HepG2 (cell line): ENCODE results near the gene CPNE2. TPM values are rescaled to one million over a fixed set of nuclear protein-coding genes. Genes with fewer than 3 reads are reported as not detected.

Source experiments
- ATAC-seq: fragments of 200-7000 bp; cut with Tn5 transposase; 3 replicates; pipeline ENCODE4 v1.9.1; 2020; ENCODE audit warnings: mild to moderate bottlenecking, moderate library complexity
- BruUV-seq: library from RNA; stranded (reverse); fragments of 400-500 nt; replicated peaks from 2 replicates; lab custom pipeline; 2021; lab: Mats Ljungman, UMichigan
- CTCF ChIA-PET: fragments of 300-600 bp; formaldehyde crosslinking; extraction: SDS; loops from one replicate; lab custom pipeline; 2021; ENCODE audit warnings: low total read pairs, inconsistent platforms, low intra/inter-chr PET ratio; lab: Yijun Ruan, JAX
- POLR2A ChIA-PET: fragments of 350-600 bp; sonication (Branson Sonifier 250); formaldehyde crosslinking; loops from one replicate; lab custom pipeline; 2020; ENCODE audit warnings: antibody characterized with exemption, inconsistent platforms; lab: Yijun Ruan, JAX
- DNase-seq: peaks from one replicate; pipeline ENCODE4 v3.0.0-alpha.2; 2015; ENCODE audit warnings: low spot score
- FAIRE-seq: peaks from 3 replicates; lab custom pipeline; 2011; peaks lifted over from hg19 to GRCh38; lab: Jason Lieb, UNC
- H2AFZ ChIP-seq: one replicate; pipeline ENCODE4 v1.6.1; 2011; ENCODE audit warnings: low read length, inconsistent platforms
- H3K27ac ChIP-seq: fragments of 300-600 bp; 3 replicates; pipeline ENCODE4 v1.8.0; 2011; ENCODE audit warnings: mixed run types, mild to moderate bottlenecking, mixed read lengths, low read length, inconsistent platforms; ENCODE audit not compliant: insufficient read depth; ENCODE audit errors: extremely low read length
- H3K27me3 ChIP-seq, 2 experiments: fragments of 200-600 bp in 1 of 2; 2 replicates in 1 of 2; 3 replicates in 1 of 2; pipeline versions ENCODE4 v1.6.0 to v1.8.0; 2011; ENCODE audit warnings: low read length in 2 of 2, mild to moderate bottlenecking in 2 of 2, moderate library complexity in 2 of 2, inconsistent platforms in 1 of 2; ENCODE audit not compliant: insufficient read depth in 2 of 2, control insufficient read depth in 1 of 2
- H3K36me3 ChIP-seq, 2 experiments: fragments of 200-600 bp in 1 of 2; replicated peaks in 1 of 2; 2 replicates in 1 of 2; 3 replicates in 1 of 2; pipeline versions ENCODE4 v1.5.1 to v1.8.0; 2011; ENCODE audit warnings: low read length in 2 of 2, inconsistent platforms in 1 of 2; ENCODE audit not compliant: insufficient read depth in 2 of 2, control insufficient read depth in 1 of 2
- H3K4me1 ChIP-seq: 2 replicates; pipeline ENCODE4 v1.5.1; 2012; ENCODE audit warnings: low read length, inconsistent platforms; ENCODE audit not compliant: insufficient read depth
- H3K4me2 ChIP-seq: 2 replicates; pipeline ENCODE4 v1.6.0; 2011; ENCODE audit warnings: low read depth, low read length, inconsistent platforms
- H3K4me3 ChIP-seq, 3 experiments: fragments of 200-600 bp in 1 of 3; sonication (generic), shearing (Covaris generic) in 1 of 3; replicated peaks in 1 of 3; 2 replicates each; pipeline ENCODE4 v1.5.1; 2011 to 2016; ENCODE audit warnings: low read length in 3 of 3, inconsistent platforms in 2 of 3, low read depth in 2 of 3, mild to moderate bottlenecking in 2 of 3, control low read depth in 1 of 3, mixed read lengths in 1 of 3; ENCODE audit not compliant: insufficient read depth in 1 of 3
- H3K79me2 ChIP-seq: one replicate; pipeline ENCODE4 v1.6.1; 2011; ENCODE audit warnings: low read length, inconsistent platforms; ENCODE audit not compliant: insufficient read depth
- H3K9ac ChIP-seq: 2 replicates; pipeline ENCODE4 v1.6.0; 2011; ENCODE audit warnings: mild to moderate bottlenecking, low read depth, low read length, inconsistent platforms; ENCODE audit not compliant: insufficient read depth
- H3K9me3 ChIP-seq: 2 replicates; pipeline ENCODE4 v1.5.1; 2012; ENCODE audit warnings: mild to moderate bottlenecking, low read length
- H4K20me1 ChIP-seq: 2 replicates; pipeline ENCODE4 v1.6.0; 2011; ENCODE audit warnings: inconsistent platforms, mild to moderate bottlenecking, low read length, moderate library complexity; ENCODE audit not compliant: insufficient read depth
- ATF5 ChIP-seq: sonication (generic); formaldehyde crosslinking; IDR thresholded peaks from 2 replicates; pipeline ENCODE4 v1.4.0; 2020; ENCODE audit warnings: mild to moderate bottlenecking, low read depth, missing genetic modification reagents
- MAZ ChIP-seq, 2 experiments: sonication (generic) in 1 of 2; formaldehyde crosslinking in 1 of 2; IDR thresholded peaks; 2 replicates each; pipeline versions ENCODE4 v1.5.0 to v1.6.1; 2012 to 2020; ENCODE audit warnings: low read depth in 2 of 2, mild to moderate bottlenecking in 2 of 2, borderline replicate concordance in 1 of 2, improper control_type of control experiment in 1 of 2, low read length in 1 of 2, missing genetic modification reagents in 1 of 2, moderate library complexity in 1 of 2
- ONECUT2 ChIP-seq: sonication (generic); formaldehyde crosslinking; IDR thresholded peaks from 2 replicates; pipeline ENCODE4 v1.4.0; 2020; ENCODE audit warnings: missing genetic modification reagents
- RAD51 ChIP-seq: fragments of 450-650 bp; IDR thresholded peaks from 2 replicates; pipeline ENCODE4 v1.6.1; 2016; ENCODE audit warnings: borderline replicate concordance
- SKIL ChIP-seq: sonication (generic); formaldehyde crosslinking; IDR thresholded peaks from 2 replicates; pipeline ENCODE4 v1.8.0; 2022; ENCODE audit warnings: missing genetic modification reagents, mild to moderate bottlenecking, moderate library complexity, borderline replicate concordance
- ZNF24 ChIP-seq: fragments of 450-650 bp; IDR thresholded peaks from 2 replicates; pipeline ENCODE4 v1.6.1; 2017; ENCODE audit warnings: antibody characterized with exemption, mild to moderate bottlenecking
- ZNF292 ChIP-seq: sonication (generic); formaldehyde crosslinking; IDR thresholded peaks from 2 replicates; pipeline ENCODE4 v1.8.1; 2022; ENCODE audit warnings: mild to moderate bottlenecking, low read depth, missing genetic modification reagents, borderline replicate concordance
- ZNF598 ChIP-seq: sonication (generic); formaldehyde crosslinking; IDR thresholded peaks from 2 replicates; pipeline ENCODE4 v1.5.1; 2020; ENCODE audit warnings: mild to moderate bottlenecking, missing genetic modification reagents, borderline replicate concordance
- ZSCAN30 ChIP-seq: sonication (generic); formaldehyde crosslinking; IDR thresholded peaks from 2 replicates; pipeline ENCODE4 v1.5.0; 2020; ENCODE audit warnings: mild to moderate bottlenecking, missing genetic modification reagents
- WGBS: methylation state at CpG from one replicate; pipeline ENCODE4 v1.1.6; 2017; ENCODE audit warnings: low lambda C conversion rate; 5-methylcytosine and 5-hydroxymethylcytosine counted together
- in situ Hi-C: cut with HindIII; loops from 2 replicates; pipeline ENCODE4 v1.10.0; 2017; ENCODE audit warnings: low pct_unique_long_range_greater_than_20kb; ENCODE audit not compliant: extremely low pct_ligation_motif_present
- intact Hi-C: fragments of 100-400 bp; cut with micrococcal nuclease; formaldehyde crosslinking; loops from one replicate; pipeline ENCODE4 v1.10.0; 2022; ENCODE audit not compliant: unreplicated experiment
- polyA plus RNA-seq, 8 experiments: library from polyadenylated mRNA; depleted of rRNA in 3 of 8; stranded (reverse) in 7 of 8; unstranded in 1 of 8; fragments of >200 nt; fragmentation: Illumina TruSeq in 4 of 8; extraction: Trizol in 4 of 8; gene quantifications; 2 replicates each; pipeline versions ENCODE4 v1.2.1 to v1.2.3, GENCODE V29; 2011 to 2016; ENCODE audit warnings: low read depth in 4 of 8, missing spikeins in 1 of 8, mixed read lengths in 1 of 8; ENCODE audit not compliant: insufficient read depth in 1 of 8
- total RNA-seq, 5 experiments: library from RNA; depleted of rRNA; stranded (reverse); fragments of >200 nt; fragmentation: Illumina TruSeq; extraction: Trizol; gene quantifications; 2 replicates each; pipeline ENCODE4 v1.2.3, GENCODE V29; 2016; ENCODE audit warnings: low read depth in 1 of 5
- TF ChIP-seq, protein P1 (sequence below): sonication (generic); formaldehyde crosslinking; IDR thresholded peaks from 2 replicates; pipeline ENCODE4 v1.4.0; 2020; ENCODE audit warnings: missing genetic modification reagents, borderline replicate concordance
- TF ChIP-seq, protein P2 (sequence below): sonication (generic); formaldehyde crosslinking; IDR thresholded peaks from 2 replicates; pipeline ENCODE4 v1.9.0; 2022; ENCODE audit warnings: missing genetic modification reagents, mild to moderate bottlenecking, borderline replicate concordance
- TF ChIP-seq, protein P3 (sequence below): sonication (generic); formaldehyde crosslinking; IDR thresholded peaks from 2 replicates; pipeline ENCODE4 v1.4.0; 2020; ENCODE audit warnings: mild to moderate bottlenecking, missing genetic modification reagents
- TF ChIP-seq, protein P4 (sequence below): IDR thresholded peaks from 2 replicates; pipeline ENCODE4 v1.6.1; 2012; ENCODE audit warnings: inconsistent platforms

CPNE2 gene
- total and polyA plus RNA-seq, 2 of the 13 experiments (the other 11 are each of a cell fraction or from before 2014, with no cell fraction given): 10.6 to 23.3 TPM

DNA sequence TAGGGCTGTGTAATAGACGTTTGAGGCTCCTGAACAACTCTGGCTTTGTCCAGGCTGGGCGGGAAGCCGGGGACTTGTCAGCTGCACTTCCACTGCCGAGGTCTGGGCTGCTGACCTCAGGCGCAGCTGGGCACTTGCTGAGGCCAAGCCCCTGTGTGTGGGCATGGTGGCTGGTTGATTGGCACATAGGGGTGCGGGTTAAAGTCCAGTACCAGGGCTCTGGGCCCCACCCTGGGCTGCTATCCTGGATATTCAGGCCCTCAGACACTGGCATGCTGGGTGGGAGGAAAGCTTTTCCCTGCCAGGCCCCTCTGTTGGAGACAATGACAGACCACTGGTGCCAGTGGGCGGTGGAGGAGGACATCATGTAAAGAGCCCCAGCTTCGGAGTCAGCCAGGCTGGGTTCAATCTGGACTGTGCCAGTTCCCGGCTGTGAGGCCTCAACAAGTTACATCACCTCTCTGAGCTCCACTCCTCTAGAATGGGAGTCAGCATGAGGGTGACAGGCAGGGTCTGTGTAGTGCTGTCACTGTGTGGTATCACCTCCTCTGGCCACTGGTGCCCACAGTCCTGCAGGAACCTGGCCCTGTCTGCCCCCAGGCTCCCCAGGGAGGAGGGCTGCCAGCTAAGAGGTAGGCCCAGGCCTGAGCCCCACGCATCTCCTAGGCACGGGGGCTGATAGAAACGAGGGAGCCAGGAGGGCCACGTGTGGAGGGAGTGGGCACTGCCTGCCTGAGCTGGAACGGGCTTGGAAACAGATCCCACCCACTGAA is 51.0 kb downstream of the CPNE2 start:
- H4K20me1 ChIP-seq: no peaks in the 10 kb centered on the region
- H3K27ac ChIP-seq: no peak overlapping the region
- in situ Hi-C loops (no loop called here), intact Hi-C loops (no loop called here)
- CTCF ChIA-PET: no interaction called here
- DNase-seq (no peak), FAIRE-seq (no peak), ATAC-seq (peak; percentile 14)
- H3K79me2 ChIP-seq: no peaks in the 10 kb centered on the region
- H3K36me3 ChIP-seq: no peaks in the 10 kb centered on the region
- peaks cover 26% of the 10 kb centered on the region for H3K4me1 ChIP-seq
- no peaks in the 10 kb centered on the region for H3K9me3 ChIP-seq
- H3K4me3 ChIP-seq: no peak overlapping the region
- no peak overlapping the region for H3K9ac ChIP-seq
- H3K4me2 ChIP-seq: no peak overlapping the region; the same call in 1 of the 2 replicates
- no peaks in the 10 kb centered on the region for H3K27me3 ChIP-seq
- no peak overlapping the region for H2AFZ ChIP-seq
- 45% methylated on average over 13 of the region's 14 CpGs for WGBS
- POLR2A ChIA-PET: no interaction called here
- no TSS peak for BruUV-seq
- TF ChIP-seq ZNF598 (CRISPR knock-in tag) (no peak), SKIL (no peak), ONECUT2 (CRISPR knock-in tag) (no peak), ZNF292 (CRISPR knock-in tag) (0 out of 2 replicates have a peak, but pooled peaks have one; percentile 35), MAZ (IDR thresholded peaks at IDR 0.05; ENCODE audit: borderline replicate concordance, low read depth, low read length) (no peak), MAZ (CRISPR knock-in tag; IDR thresholded peaks at IDR 0.05; ENCODE audit: low read depth) (no peak), RAD51 (no peak), ZNF24 (no peak), ATF5 (CRISPR knock-in tag) (no peak), ZSCAN30 (no peak)
- TF ChIP-seq, protein P1, sequence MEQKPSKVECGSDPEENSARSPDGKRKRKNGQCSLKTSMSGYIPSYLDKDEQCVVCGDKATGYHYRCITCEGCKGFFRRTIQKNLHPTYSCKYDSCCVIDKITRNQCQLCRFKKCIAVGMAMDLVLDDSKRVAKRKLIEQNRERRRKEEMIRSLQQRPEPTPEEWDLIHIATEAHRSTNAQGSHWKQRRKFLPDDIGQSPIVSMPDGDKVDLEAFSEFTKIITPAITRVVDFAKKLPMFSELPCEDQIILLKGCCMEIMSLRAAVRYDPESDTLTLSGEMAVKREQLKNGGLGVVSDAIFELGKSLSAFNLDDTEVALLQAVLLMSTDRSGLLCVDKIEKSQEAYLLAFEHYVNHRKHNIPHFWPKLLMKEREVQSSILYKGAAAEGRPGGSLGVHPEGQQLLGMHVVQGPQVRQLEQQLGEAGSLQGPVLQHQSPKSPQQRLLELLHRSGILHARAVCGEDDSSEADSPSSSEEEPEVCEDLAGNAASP (CRISPR knock-in tag): no peak
- TF ChIP-seq, protein P2, sequence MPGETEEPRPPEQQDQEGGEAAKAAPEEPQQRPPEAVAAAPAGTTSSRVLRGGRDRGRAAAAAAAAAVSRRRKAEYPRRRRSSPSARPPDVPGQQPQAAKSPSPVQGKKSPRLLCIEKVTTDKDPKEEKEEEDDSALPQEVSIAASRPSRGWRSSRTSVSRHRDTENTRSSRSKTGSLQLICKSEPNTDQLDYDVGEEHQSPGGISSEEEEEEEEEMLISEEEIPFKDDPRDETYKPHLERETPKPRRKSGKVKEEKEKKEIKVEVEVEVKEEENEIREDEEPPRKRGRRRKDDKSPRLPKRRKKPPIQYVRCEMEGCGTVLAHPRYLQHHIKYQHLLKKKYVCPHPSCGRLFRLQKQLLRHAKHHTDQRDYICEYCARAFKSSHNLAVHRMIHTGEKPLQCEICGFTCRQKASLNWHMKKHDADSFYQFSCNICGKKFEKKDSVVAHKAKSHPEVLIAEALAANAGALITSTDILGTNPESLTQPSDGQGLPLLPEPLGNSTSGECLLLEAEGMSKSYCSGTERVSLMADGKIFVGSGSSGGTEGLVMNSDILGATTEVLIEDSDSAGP (CRISPR knock-in tag): 0 out of 2 replicates have a peak, but pooled peaks have one; percentile 3
- TF ChIP-seq, protein P3, sequence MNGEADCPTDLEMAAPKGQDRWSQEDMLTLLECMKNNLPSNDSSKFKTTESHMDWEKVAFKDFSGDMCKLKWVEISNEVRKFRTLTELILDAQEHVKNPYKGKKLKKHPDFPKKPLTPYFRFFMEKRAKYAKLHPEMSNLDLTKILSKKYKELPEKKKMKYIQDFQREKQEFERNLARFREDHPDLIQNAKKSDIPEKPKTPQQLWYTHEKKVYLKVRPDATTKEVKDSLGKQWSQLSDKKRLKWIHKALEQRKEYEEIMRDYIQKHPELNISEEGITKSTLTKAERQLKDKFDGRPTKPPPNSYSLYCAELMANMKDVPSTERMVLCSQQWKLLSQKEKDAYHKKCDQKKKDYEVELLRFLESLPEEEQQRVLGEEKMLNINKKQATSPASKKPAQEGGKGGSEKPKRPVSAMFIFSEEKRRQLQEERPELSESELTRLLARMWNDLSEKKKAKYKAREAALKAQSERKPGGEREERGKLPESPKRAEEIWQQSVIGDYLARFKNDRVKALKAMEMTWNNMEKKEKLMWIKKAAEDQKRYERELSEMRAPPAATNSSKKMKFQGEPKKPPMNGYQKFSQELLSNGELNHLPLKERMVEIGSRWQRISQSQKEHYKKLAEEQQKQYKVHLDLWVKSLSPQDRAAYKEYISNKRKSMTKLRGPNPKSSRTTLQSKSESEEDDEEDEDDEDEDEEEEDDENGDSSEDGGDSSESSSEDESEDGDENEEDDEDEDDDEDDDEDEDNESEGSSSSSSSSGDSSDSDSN (CRISPR knock-in tag): 0 out of 2 replicates have a peak, but pooled peaks have one; percentile 14
- TF ChIP-seq, protein P4, sequence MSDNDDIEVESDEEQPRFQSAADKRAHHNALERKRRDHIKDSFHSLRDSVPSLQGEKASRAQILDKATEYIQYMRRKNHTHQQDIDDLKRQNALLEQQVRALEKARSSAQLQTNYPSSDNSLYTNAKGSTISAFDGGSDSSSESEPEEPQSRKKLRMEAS: no peak
